T follicular helper cell (primary cell): ENCODE measurements around the gene UBE2O.

Experiments used
- DNase-seq: peaks from one replicate; pipeline ENCODE4 v3.0.0-alpha.2; 2020; ENCODE audit warnings: low read depth

Gene UBE2O

DNA sequence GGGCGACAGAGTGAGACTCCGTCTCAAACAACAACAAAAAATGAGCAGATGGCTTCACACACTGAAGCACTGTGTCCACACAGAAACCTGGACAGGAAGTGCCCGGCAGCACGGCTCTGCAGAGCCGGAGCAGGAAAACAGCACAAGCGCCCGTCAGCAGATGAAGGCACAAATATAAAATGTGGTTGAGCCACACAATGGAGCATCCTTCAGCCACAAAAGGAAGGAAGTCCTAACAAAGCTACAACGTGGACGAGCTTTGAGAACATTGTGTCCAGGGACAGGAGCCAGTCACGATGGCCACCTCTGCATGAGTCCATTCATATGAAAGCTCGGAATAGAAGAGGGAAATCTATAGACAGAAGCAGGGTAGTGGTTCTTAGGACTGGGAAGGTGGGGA, 32.6 kb upstream of the UBE2O start:
- no peak for DNase-seq

DNA sequence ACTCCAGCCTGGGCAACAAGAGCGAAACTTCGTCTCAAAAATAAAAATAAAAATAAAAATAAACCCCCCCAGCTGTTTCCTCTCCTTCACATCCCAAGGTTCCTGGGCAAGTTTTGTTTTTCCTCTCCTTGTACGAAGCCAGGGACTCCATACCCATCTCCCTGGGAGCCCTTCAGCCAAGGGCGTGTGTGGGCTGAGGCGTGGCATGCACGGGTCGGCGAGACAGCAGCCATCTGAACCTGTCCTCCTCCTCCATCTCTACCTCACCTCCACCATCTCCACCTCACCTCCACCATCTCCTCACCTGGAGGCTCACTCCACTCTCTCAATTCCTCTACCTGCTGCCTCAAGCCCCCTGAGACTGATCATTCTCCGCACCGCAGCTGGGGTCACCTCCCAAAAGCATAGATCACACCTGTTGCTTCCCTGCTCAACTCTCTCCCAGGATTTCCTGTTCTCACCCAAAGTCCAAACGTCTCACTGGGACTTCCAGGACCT, 31.3 kb upstream of the UBE2O start:
- no peak for DNase-seq

DNA sequence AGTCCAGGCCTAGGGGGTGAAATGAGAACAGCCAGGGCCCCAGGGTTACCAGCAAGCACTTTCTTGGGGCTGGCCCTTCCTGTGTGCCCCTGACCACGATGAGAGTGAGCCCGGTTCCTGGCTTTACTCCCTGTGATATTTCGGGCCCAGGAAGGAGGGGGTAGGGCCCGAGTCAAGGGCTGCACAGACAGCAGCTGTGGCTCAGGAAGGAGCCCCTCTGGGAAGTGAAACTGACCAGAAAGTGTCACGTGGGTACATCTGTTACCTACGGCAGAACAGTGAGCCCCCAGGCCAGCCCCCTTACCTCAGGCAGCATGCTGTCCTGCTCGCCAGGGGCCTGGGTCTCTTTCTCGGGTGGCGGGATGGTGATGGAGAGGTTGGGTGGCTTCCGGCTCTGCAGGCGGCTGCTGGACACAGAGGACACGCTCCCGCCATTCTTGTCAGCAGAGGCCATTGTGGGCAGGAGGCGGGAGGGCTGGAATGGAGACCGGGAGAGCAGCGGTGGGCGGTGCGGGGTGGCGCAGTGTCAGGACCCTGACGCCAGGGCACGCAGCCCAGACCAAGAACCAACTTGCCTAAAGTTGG, 28.2 kb upstream of the UBE2O start:
- no peak for DNase-seq

DNA sequence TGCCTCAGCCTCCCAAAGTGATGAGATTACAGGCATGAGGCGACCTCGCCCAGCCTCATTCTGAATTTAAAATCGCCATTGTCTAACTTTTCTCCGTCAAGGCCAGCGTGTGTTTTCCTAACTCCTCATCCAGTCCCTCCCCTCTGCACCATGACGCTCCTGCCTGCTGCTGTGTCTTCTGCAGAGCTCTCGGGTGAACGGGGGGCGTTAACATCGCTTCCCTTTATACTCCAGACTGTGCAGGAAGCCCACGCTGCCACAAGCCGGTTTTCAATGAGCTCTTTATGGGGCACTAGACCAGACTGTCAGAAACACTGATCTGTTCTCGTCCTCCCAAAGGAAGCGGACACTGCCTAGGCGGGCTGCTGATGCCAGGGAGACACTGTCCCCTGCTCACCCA, 27.7 kb upstream of the UBE2O start:
- no peak for DNase-seq

DNA sequence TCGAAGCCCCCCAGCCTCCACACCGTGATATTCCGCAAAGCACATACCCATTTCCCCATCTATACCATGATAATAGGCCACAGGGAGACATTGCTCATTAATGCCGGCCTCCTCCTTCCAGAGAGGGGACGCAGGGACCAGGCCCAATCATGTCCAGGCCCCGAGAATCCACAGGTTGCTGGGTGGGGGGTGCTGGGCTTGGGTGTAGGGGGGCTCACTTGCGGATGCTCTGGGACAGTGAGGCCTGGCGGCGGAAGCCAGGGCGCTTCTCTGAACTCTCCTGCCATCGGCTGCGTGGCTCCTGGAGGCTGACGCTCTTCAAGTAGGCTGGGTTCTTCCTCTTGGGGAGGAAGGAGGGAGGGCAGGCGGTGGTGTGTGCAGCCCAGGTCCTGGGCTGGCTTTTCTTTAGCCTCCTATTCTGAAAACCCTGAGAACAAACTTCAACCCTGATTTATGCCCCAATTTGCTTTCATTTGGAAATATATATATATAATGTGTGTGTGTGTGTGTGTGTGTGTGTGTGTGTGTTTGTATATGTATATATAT, 26.6 kb upstream of the UBE2O start:
- no peak for DNase-seq

DNA sequence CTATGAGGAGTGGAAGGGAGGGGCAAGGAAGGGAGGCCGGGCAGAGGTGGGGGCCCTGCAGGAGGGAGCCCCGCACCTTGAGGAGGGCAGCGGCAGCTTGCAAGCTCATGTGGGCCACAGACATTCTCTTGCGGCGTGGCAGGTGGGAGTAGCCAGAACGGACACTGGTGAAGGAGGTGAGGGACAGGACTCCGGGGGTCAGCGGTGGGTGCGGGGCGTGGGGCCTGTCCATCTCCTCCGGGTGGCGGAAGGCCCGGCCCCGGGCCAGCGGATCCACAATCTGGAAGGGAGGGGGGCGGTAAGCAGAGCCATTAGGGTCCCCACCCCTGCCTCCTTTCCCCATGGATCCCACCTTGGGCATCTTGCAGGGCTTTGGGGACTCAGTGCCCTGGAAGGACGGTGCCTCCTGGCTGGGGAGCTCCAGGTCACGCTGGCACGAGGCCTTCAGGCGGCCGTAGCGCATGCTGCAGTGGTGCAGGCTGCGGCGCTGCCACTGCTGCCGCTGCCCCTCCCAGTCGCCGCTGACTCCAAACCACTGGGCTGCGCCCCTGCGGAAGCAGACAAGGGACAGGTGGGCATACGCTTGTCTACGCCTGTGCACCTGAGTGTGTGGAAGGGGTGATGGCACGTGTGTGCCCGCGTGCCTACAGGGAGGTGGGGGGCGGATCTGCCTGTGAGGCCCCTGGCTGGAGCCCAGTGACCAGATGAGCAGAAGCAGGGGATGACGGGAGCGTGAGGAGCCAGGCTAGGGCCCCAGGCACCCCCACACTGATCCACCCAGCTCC, 26.0 kb upstream of the UBE2O start:
- no peak for DNase-seq

DNA sequence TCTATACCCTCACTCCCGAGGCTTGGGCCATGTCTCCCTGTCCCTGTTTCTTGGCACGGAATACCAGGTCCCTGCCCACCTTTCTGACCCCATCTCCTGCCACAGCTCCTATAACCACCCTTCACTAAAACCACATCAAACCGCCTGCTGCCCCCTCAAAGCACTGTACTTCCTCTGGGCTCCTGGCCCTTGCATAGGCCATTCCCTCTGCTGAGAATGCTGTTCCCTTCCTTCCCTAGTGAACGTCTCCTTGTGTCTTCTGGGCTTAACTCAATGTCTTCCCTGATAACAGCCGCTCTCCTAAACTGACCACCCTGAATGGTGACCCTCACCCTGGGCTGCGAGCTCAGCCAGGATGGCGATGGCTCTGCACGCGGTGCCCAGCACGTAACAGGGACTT, 25.1 kb upstream of the UBE2O start:
- DNase-seq: no peak

DNA sequence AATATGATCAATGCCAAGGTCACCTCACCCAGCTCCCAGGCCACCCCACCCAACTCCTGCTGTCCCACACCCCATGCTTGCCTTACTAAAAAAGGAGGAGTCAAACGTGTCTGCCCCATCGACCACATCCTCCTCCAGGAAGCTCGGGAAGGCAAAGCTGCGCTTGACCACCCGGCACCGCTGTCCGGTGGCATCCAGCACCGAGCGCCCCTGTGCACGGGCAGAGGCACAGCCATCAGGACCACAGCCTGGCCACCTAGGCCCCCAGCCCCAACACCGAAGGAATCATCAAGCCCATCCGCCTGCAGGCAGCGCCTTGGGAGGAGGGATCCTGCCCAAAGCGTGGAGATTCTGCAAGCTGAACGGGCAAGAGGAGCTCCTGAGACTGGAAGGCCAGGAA, 24.6 kb upstream of the UBE2O start:
- no peak for DNase-seq

DNA sequence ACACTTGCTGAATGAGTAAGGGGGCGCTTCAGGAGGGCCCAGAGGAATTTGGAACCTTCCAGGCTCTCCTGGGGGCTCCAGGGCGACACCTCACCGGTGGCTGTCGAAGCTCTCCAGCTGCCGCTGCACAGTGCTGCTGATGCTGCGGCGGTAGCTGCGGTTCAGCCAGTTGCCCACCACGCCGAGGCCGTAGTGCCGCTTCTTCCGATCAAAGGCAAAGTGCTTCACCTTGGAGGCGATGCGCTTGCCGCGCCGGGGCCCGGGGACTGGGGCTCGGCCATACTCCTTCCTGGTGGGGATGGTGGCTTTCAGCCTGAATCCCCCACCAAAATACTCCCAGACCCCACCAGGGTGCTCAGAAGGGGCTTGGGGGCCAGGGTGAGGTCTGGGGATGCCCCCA, 23.8 kb upstream of the UBE2O start:
- no peak for DNase-seq

DNA sequence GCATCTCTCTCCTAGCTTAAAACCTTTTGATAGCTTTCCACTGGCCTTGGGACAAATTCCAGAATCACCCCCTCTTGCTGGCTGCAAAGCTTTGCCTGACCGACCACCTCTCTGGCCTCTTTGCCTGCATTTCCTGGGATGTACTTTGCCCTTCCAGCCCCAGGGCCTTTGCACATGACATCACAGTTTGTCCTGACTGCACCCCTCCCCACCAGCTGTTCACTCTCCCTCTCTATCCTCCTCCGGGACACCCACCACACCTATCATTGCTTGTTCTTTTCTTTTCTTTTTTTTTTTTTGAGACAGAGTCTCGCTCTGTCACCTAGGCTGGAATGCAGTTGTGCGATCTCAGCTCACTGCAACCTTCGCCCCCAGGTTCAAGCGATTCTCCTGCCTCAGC, 22.4 kb upstream of the UBE2O start:
- DNase-seq: no peak

DNA sequence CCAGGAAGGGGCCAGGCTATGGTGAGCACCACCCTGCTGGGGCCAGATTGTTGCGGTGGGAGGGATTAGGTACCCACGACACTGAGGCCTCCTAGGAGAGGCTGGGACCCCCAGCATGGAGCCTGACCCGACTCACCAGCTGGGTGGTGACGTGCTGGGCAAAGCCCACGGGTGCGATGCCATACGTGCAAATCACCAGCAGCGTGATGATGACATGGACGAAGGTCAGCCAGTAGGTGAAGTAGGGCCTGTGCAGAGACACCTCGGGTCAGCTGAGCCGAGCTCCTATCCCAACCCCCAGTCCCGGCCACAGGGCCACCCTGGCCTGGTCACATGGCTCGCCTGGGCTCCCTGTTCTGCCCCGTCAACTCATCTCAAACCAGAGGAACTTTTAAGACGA, 21.9 kb upstream of the UBE2O start:
- no peak for DNase-seq

DNA sequence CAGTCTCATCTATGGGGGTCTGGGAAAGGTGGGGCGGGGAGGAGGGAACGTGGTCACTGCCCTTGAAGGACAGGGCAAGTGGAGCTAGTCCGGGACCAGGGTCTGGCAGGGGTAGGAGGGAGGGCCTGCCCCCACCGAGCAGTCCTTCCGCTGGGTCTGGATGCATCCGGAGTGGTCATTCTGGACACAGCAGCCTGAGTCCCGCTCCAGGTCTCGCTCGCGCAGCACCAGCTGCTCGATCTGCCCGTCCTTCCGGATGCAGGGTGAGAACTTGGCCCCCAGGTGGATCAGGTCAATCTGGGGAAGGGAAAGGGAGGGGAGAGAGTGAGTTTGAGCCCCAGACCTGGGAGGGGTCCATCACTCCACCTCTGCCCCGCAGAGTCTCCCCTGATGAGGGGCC, 21.3 kb upstream of the UBE2O start:
- DNase-seq: no peak

DNA sequence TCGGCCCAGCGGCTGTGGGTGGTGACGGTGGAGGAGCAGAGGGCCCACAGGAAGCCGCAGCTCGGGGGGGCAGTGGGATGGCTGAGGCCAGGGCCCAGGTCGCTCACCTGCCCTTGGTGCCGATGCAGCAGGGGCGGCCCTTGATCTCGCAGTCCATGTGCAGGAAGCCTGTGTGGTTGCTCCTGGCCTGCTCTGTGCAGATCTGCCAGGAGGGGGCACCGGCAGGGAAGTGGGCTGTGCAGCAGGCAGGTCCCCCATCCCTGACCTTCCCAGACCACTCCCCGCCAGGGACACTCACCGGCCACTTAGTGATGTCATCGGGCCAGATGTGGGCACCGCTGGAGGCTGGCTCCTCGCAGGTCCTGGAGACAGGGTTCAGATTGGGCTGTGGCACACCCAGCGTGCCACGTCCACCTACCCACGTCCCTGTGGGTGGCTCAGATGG, 20.6 kb upstream of the UBE2O start:
- no peak for DNase-seq

DNA sequence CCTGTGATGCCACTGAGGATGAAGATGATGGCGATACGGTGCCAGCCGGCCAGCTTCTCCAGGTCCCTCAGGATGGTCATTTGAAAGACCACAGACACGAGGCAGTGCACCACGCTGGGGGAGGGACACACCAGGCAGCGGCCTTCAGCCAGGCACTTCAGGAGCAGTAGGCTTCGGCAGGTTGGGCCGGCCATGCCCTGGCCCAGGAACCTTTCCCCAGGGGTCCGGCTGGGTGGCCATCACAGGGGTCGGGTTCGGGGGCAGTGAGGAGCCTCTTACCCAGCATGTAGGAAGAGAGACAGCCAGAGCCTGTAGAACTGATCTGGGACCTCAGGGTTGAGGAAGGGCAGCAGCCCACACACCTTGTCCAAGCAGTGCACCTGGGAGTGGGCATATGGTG, 19.8 kb upstream of the UBE2O start:
- DNase-seq: no peak

DNA sequence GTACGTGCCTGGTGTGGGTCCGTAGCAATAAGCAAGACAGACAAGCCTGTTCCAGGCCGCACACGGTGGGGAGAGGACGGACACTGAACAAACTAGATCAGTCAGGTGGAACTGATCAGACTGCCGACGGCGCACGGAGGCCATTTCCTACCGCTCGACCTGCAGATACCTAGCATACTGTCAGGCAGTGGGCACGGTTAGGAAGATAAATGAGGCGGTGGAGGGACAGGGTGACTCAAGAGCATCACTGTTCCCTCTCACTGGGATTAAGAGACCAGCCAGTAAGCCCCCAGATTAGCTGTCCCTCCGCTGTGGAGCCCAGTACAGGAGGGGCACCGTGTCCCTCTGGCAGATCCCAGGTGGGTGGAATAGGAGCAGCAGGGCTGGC, 19.3 kb upstream of the UBE2O start:
- no peak for DNase-seq

DNA sequence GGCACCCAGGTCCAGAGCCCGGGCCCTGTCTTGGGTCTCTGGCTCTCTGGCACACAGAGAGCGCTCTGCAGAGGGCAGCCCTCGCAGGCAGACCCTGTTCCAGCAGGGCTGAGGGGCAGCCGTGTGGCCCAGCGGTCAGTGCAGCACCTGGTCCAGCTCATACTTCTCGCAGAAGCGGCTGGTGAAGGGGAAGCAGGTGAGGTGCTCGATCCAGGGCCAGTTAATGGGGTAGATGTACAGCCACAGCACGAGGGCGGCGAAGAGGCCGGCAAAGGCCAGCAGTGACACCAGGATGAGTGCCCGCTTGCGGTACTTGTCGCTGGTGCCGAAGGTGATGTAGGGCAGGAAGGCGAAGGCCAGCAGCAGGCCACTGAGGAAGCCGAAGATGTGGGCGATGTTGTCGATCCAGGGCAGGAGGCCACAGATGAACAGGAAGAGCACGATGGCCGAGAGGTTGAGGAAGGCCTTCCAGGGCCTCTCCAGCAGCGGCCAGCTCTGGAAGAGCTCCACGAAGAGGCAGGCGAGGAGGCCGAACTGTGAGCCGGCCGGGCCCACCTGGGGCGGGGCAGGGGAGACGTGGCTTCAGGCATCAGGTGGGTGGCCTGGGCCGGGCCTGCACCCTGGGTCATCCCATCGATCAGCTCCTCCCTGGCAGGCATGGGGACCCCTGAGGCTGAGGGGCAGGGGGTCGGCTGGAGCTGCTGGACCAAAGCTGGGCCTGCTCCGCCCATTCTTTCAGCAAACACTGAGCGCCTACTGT, 18.7 kb upstream of the UBE2O start:
- no peak for DNase-seq

DNA sequence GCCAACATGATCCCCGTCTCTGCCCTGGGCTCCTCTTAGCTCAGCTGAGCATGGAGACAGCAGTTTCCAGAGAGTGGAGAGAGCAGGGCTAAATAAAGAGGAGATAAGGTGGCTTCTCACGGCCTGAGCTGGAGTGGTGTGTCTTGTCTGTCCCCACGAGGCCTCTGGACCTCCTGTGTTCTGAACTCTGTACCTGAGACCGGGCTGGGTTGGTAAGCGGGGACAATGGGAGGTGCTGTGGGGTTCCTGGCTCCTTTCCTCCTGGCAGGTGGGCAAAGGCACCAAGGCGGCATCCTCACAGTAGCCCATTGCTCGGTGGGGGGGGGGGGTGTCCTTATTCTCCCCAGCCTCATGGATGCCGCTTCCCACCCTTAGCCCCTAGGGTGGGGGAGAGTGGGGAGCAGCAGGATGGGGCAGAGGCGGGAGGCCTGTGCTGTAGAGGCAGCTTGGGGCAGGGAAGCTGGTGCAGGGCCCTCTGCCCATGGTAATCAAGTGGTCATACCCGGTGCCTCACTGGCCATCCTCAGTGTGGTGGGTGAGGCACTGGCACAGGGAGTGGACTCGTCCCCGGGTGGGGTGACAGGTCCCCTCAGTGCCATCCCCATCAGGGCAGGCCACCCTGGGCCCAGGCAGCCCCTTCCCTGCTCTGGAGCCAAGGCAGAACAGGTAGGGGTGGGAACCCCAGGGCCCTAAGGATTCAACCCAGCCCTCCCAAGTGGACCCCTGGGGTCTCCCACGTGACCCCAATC, 17.2 kb upstream of the UBE2O start:
- DNase-seq: no peak

DNA sequence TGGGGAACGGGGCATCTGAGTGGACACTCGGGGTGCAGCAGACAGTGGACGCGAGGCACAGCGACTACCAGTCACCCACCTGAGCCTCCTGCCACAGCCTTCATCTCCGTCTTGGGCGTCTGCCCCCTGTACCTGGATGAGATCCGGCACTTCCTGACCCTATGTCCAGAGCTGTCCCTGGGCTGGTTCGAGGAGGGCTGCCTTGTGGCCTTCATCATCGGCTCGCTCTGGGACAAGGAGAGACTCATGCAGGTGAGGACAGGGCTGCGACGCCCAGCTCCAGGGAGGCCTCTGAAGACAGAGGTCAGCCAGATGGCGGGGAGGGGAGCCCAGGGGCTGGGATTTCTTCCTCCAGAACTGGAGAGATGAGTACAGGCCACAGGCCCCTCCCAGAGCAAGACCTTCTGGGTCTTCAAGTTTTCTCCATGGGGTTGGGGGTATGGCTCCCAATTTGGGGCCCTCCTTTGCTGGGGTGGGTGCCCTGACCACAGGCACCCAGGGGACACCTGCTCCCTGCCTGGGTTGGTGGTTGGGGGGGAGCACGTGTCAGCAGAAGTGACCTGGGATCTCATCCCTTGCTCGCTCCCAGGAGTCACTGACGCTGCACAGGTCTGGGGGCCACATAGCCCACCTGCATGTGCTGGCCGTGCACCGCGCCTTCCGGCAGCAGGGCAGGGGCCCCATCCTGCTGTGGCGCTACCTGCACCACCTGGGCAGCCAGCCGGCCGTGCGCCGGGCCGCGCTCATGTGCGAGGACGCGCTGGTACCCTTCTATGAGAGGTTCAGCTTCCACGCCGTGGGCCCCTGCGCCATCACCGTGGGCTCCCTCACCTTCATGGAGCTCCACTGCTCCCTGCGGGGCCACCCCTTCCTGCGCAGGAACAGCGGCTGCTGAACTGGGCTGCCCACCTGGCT, 16.4 kb upstream of the UBE2O start:
- no peak for DNase-seq

DNA sequence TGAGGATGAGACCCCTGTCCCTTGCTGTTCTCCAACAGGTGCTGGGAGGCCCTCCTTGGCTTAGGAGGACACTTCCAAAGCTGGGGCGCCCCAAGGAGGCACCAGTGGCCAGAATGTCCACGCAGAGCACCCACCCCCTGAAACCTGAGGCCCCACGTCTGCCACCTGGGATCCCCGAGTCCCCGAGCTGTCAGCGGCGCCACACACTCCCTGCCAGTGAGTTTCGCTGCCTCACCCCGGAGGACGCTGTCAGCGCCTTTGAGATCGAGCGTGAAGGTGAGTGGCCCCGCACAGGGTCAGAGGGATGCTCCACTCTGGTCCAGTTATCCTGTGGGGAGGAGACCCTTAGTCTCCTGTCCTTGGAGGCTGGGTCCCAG, 15.7 kb upstream of the UBE2O start:
- DNase-seq: no peak

DNA sequence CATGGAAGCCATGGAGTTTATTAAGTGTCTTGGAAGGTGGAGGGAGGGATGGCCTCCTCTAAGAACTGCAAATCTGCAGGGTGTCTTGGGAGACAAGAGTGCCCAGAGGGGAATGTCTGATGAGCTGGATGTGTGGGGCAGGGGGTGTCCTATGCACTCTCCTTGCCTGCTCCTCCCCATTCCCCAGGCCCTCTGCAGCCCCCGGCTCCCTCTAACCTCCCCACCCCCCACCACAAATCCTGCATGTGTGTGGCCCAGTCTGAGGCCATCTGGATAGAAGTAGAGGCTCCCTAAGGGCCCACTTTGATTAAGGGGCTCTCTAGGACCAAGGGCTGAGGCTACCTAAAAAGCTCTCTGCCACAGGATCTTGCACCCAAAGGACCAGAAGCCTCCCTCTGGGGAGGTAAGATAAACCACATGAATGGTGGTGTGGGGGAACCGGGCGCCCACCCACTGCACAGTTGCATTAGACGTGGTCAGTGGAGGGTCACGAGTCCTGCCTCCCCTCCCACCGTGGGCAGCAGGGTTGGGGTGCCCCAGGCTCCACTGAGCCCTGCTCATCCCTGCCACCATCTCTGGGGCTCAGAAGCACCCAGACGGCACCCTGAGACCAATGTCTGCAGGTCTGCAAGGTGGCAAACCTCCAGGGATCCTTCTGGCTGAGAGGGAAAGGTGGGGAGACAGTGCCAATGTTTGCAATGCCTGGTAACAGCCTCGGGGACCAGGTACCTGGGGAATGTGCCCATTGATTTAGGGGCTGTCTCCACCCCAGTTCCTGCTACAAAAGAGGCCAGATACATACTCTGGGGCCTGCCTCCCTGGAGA, 15.1 kb upstream of the UBE2O start:
- no peak for DNase-seq
